NCI-H510A treated with DMSO at 0.1 percent for 48 hours (cell line): ENCODE results near the gene ST14.
A peak's percentile ranks its signal among the peaks of the same experiment; 100 is the strongest.

Source experiments
- DNase-seq: peaks from one replicate; lab custom pipeline; 2025; lab: John Stamatoyannopoulos, UW

Gene ST14

GRCh38 chr11:130159657-130160497 lies at the start of gene ST14:
Gene ST14, plus strand, starts transcription at chr11:130159782. Its CDS starts 198 bp downstream, at chr11:130159980.
- DNase-seq = peak; percentile 77

- no peak for DNase-seq
Observed at GRCh38 chr11:130110339-130111108, 49.1 kb upstream of the ST14 start.

GRCh38 chr11:130112071-130112830 lies 47.3 kb upstream of the ST14 start:
- DNase-seq = no peak

- DNase-seq = no peak
Observed at GRCh38 chr11:130114281-130114680, 45.3 kb upstream of the ST14 start.

GRCh38 chr11:130114726-130115125 lies 44.9 kb upstream of the ST14 start:
- DNase-seq = no peak

- DNase-seq = no peak
Observed at GRCh38 chr11:130115218-130115617, 44.4 kb upstream of the ST14 start.

GRCh38 chr11:130118165-130118564 lies 41.4 kb upstream of the ST14 start:
- DNase-seq = no peak

GRCh38 chr11:130118636-130119387 lies 40.8 kb upstream of the ST14 start:
- no peak for DNase-seq

- no peak for DNase-seq
Observed at GRCh38 chr11:130120045-130120444, 39.5 kb upstream of the ST14 start.

- no peak for DNase-seq
Observed at GRCh38 chr11:130121445-130121978, 38.1 kb upstream of the ST14 start.

GRCh38 chr11:130122141-130122575 lies 37.4 kb upstream of the ST14 start:
- DNase-seq = no peak

GRCh38 chr11:130123414-130124040 lies 36.1 kb upstream of the ST14 start:
- DNase-seq = no peak

GRCh38 chr11:130124096-130124495 lies 35.5 kb upstream of the ST14 start:
- DNase-seq = no peak

- no peak for DNase-seq
Observed at GRCh38 chr11:130125638-130126037, 33.9 kb upstream of the ST14 start.

- no peak for DNase-seq
Observed at GRCh38 chr11:130126516-130126915, 33.1 kb upstream of the ST14 start.

GRCh38 chr11:130127509-130127908 lies 32.1 kb upstream of the ST14 start:
- DNase-seq = no peak

- no peak for DNase-seq
Observed at GRCh38 chr11:130128626-130129025, 31.0 kb upstream of the ST14 start.

- DNase-seq = no peak
Observed at GRCh38 chr11:130129922-130130321, 29.7 kb upstream of the ST14 start.

GRCh38 chr11:130131961-130132850 lies 27.4 kb upstream of the ST14 start:
- DNase-seq = peak; percentile 60

GRCh38 chr11:130133716-130134115 lies 25.9 kb upstream of the ST14 start:
- DNase-seq = no peak
